Loucy (cell line): ENCODE data around the gene COLEC11.

Experiments used
- H2AFZ ChIP-seq: fragments of 200-600 bp; sonication (generic); 2 replicates; pipeline ENCODE4 v1.6.0; 2016; ENCODE audit warnings: antibody characterized with exemption, mild to moderate bottlenecking, low read length, moderate library complexity
- H3F3A ChIP-seq: fragments of 200-600 bp; 2 replicates; pipeline ENCODE4 v1.6.0; 2016; ENCODE audit warnings: antibody characterized with exemption, low read depth, mild to moderate bottlenecking
- H3K27me3 ChIP-seq: fragments of 200-600 bp; sonication (generic); 2 replicates; pipeline ENCODE4 v1.6.1; 2014; ENCODE audit warnings: low read length, mild to moderate bottlenecking; ENCODE audit not compliant: insufficient read depth, poor library complexity, severe bottlenecking
- H3K36me3 ChIP-seq: fragments of 200-600 bp; sonication (generic); 2 replicates; pipeline ENCODE4 v1.6.1; 2016; ENCODE audit warnings: low read length; ENCODE audit not compliant: insufficient read depth
- H3K4me1 ChIP-seq: fragments of 200-600 bp; sonication (generic); 2 replicates; pipeline ENCODE4 v1.5.1; 2014; ENCODE audit warnings: low read length, mild to moderate bottlenecking; ENCODE audit not compliant: insufficient read depth, poor library complexity, severe bottlenecking
- H3K4me2 ChIP-seq: fragments of 200-600 bp; sonication (generic); 2 replicates; pipeline ENCODE4 v1.6.0; 2014; ENCODE audit warnings: antibody characterized with exemption, low read length, low read depth, mild to moderate bottlenecking; ENCODE audit not compliant: poor library complexity, severe bottlenecking
- H3K4me3 ChIP-seq: fragments of 200-600 bp; sonication (generic); 2 replicates; pipeline ENCODE4 v1.5.1; 2014; ENCODE audit warnings: low read length, mild to moderate bottlenecking, mixed read lengths; ENCODE audit not compliant: poor library complexity, severe bottlenecking
- H3K79me2 ChIP-seq: fragments of 200-600 bp; sonication (generic); 2 replicates; pipeline ENCODE4 v1.6.1; 2014; ENCODE audit warnings: low read length; ENCODE audit not compliant: insufficient read depth
- H3K9ac ChIP-seq: fragments of 200-600 bp; sonication (generic); 2 replicates; pipeline ENCODE4 v1.6.0; 2014; ENCODE audit warnings: mild to moderate bottlenecking, low read depth, low read length, moderate library complexity; ENCODE audit not compliant: poor library complexity, severe bottlenecking
- H3K9me2 ChIP-seq: fragments of 200-600 bp; sonication (generic); replicated peaks from 2 replicates; pipeline ENCODE4 v1.6.1; 2016; ENCODE audit warnings: low read depth, low read length, mixed read lengths
- H3K9me3 ChIP-seq: fragments of 200-600 bp; sonication (generic); 2 replicates; pipeline ENCODE4 v1.6.1; 2014; ENCODE audit warnings: mild to moderate bottlenecking, antibody characterized with exemption, low read length, low read depth; ENCODE audit not compliant: insufficient read depth
- H4K20me1 ChIP-seq: fragments of 200-600 bp; sonication (generic); 2 replicates; pipeline ENCODE4 v1.6.0; 2014; ENCODE audit warnings: antibody characterized with exemption, low read length, mild to moderate bottlenecking; ENCODE audit not compliant: insufficient read depth, poor library complexity, severe bottlenecking
- CTCF ChIP-seq: fragments of 200-600 bp; sonication (generic); conservative IDR thresholded peaks from 2 replicates; pipeline ENCODE4 v1.5.1; 2014; ENCODE audit warnings: mild to moderate bottlenecking, antibody characterized with exemption, low read length
- EZH2phosphoT487 ChIP-seq: fragments of 200-600 bp; IDR thresholded peaks from 2 replicates; pipeline ENCODE4 v1.6.1; 2018; ENCODE audit warnings: antibody characterized with exemption, mild to moderate bottlenecking, moderate library complexity, borderline replicate concordance

Gene COLEC11

GRCh38 chr2:3581367-3582262, 13.3 kb upstream of the COLEC11 start:
- peaks cover 33% of the 10 kb centered on the region for H3K4me1 ChIP-seq
- H3F3A ChIP-seq: peaks cover 5% of the 10 kb centered on the region; the same call in 1 of the 2 replicates
- H3K79me2 ChIP-seq: peaks cover 69% of the 10 kb centered on the region
- peak overlapping the region; percentile 97 for H3K4me2 ChIP-seq
- H3K9ac ChIP-seq: no peak overlapping the region
- H2AFZ ChIP-seq: no peak overlapping the region
- peaks cover 73% of the 10 kb centered on the region for H4K20me1 ChIP-seq
- H3K9me3 ChIP-seq: no peaks in the 10 kb centered on the region
- H3K9me2 ChIP-seq: no peaks in the 10 kb centered on the region
- peak overlapping the region; percentile 11 for H3K4me3 ChIP-seq
- peaks cover 82% of the 10 kb centered on the region for H3K36me3 ChIP-seq
- TF ChIP-seq CTCF (no peak), EZH2phosphoT487 (no peak)
- no peaks in the 10 kb centered on the region for H3K27me3 ChIP-seq

- no peak overlapping the region for H2AFZ ChIP-seq
- H3K4me2 ChIP-seq: no peak overlapping the region
- TF ChIP-seq EZH2phosphoT487 (no peak), CTCF (no peak)
- H3K36me3 ChIP-seq: peaks cover 59% of the 10 kb centered on the region
- peaks cover 5% of the 10 kb centered on the region; the same call in 1 of the 2 replicates for H3F3A ChIP-seq
- H3K9me3 ChIP-seq: no peaks in the 10 kb centered on the region
- H3K4me1 ChIP-seq: peaks cover 9% of the 10 kb centered on the region
- peaks cover 49% of the 10 kb centered on the region for H4K20me1 ChIP-seq
- no peak overlapping the region for H3K9ac ChIP-seq
- no peaks in the 10 kb centered on the region for H3K9me2 ChIP-seq
- no peaks in the 10 kb centered on the region for H3K27me3 ChIP-seq
- peaks cover 45% of the 10 kb centered on the region for H3K79me2 ChIP-seq
- no peak overlapping the region for H3K4me3 ChIP-seq
These were observed 10.8 kb upstream of the COLEC11 start for GRCh38 chr2:3584076-3584475.

- H3K9ac ChIP-seq: no peak overlapping the region
- H3K4me1 ChIP-seq: peaks cover 3% of the 10 kb centered on the region
- no peak overlapping the region for H3K4me3 ChIP-seq
- TF ChIP-seq CTCF: no peak
- TF ChIP-seq EZH2phosphoT487: no peak
- H3K79me2 ChIP-seq: peaks cover 38% of the 10 kb centered on the region
- peaks cover 56% of the 10 kb centered on the region; the same call in 1 of the 2 replicates for H3K36me3 ChIP-seq
- peaks cover 43% of the 10 kb centered on the region for H4K20me1 ChIP-seq
- H3K9me2 ChIP-seq: no peaks in the 10 kb centered on the region
- no peaks in the 10 kb centered on the region for H3K9me3 ChIP-seq
- no peak overlapping the region for H2AFZ ChIP-seq
- H3K4me2 ChIP-seq: no peak overlapping the region
- H3F3A ChIP-seq: peaks cover 5% of the 10 kb centered on the region; the same call in 1 of the 2 replicates
- H3K27me3 ChIP-seq: no peaks in the 10 kb centered on the region
These were observed 10.2 kb upstream of the COLEC11 start for GRCh38 chr2:3584608-3585260.
